SJCRH30 (cell line): Measurements from ENCODE around the gene CYP2A7. TPM values are rescaled to one million over a fixed set of nuclear protein-coding genes. Genes with fewer than 3 reads are reported as not detected.
"Not testable (repeated sequence)": the region's sequence is repeated elsewhere in the genome, so short reads cannot be mapped to it uniquely, and the experiment has no call there.

Experiments
- DNase-seq, 2 experiments: peaks; one replicate each; pipeline ENCODE4 v3.0.0-alpha.2; 2015 to 2020
- H3K27ac ChIP-seq: fragments of 250-450 bp; sonication (Bioruptor Pico); 2 replicates; pipeline ENCODE4 v1.5.1; 2020; ENCODE audit warnings: mild to moderate bottlenecking, moderate library complexity
- H3K27me3 ChIP-seq: fragments of 250-450 bp; sonication (Bioruptor Pico); 2 replicates; pipeline ENCODE4 v1.5.1; 2020; ENCODE audit warnings: mild to moderate bottlenecking, moderate library complexity
- H3K36me3 ChIP-seq: fragments of 250-450 bp; sonication (Bioruptor Pico); 2 replicates; pipeline ENCODE4 v1.5.1; 2020; ENCODE audit warnings: mild to moderate bottlenecking, moderate library complexity
- H3K4me1 ChIP-seq: fragments of 250-450 bp; sonication (Bioruptor Pico); 2 replicates; pipeline ENCODE4 v1.5.1; 2020; ENCODE audit warnings: mild to moderate bottlenecking, moderate library complexity
- H3K4me3 ChIP-seq: fragments of 250-450 bp; sonication (Bioruptor Pico); 2 replicates; pipeline ENCODE4 v1.5.1; 2020; ENCODE audit warnings: mild to moderate bottlenecking, moderate library complexity
- H3K9me3 ChIP-seq: fragments of 250-450 bp; sonication (Bioruptor Pico); replicated peaks from 2 replicates; pipeline ENCODE4 v1.5.1; 2020; ENCODE audit warnings: mild to moderate bottlenecking, moderate library complexity
- total RNA-seq: library from RNA; depleted of rRNA; stranded (reverse); fragments of >200 nt; shearing (Covaris generic); gene quantifications from 2 replicates; pipeline ENCODE4 v1.2.3, GENCODE V29; 2014; rRNA removed

Gene CYP2A7
- total RNA-seq: not detected in 2 replicates

- H3K27me3 ChIP-seq, H3K27ac ChIP-seq, H3K4me3 ChIP-seq, H3K9me3 ChIP-seq, H3K36me3 ChIP-seq, H3K4me1 ChIP-seq, DNase-seq: not testable (repeated sequence)
Observed at GRCh38 chr19:40882062-40882461, at the start of gene CYP2A7. TSS of gene CYP2A7 (minus strand) at chr19:40882231. CDS start at chr19:40882210, 21 bp downstream.

DNA sequence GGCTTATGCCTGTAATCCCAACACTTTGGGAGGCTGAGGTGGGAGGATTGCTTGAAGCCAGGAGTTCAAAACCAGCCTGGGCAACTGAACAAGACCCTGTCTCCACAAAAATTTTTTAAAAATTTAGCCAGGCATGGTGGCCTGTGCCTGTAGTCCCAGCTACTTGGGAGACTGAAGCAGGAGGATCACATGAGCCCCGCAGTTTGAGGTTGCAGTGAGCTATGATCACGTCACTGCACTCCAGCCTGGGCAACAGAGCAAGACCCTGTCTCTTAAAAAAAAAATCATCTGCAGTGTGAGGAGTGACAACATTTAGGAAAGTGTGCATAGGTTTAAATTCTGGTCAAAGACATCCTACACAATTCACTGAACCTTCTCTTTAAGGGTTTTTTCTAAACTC, 48.8 kb upstream of the CYP2A7 start:
- H3K4me1 ChIP-seq, H3K4me3 ChIP-seq, H3K36me3 ChIP-seq, H3K27ac ChIP-seq, DNase-seq, H3K9me3 ChIP-seq: not testable (repeated sequence)
- H3K27me3 ChIP-seq: peaks cover 13% of the 10 kb centered on the region

GRCh38 chr19:40929942-40930341, 47.9 kb upstream of the CYP2A7 start:
- H3K27me3 ChIP-seq: peaks cover 19% of the 10 kb centered on the region
- DNase-seq, H3K4me3 ChIP-seq, H3K36me3 ChIP-seq, H3K27ac ChIP-seq, H3K4me1 ChIP-seq, H3K9me3 ChIP-seq: not testable (repeated sequence)

- Histone ChIP-seq H3K4me3 (no peak overlapping the region), H3K9me3 (0 out of 2 replicates have a peak, but pooled peaks cover 1% of the 10 kb centered on the region), H3K27ac (no peak overlapping the region)
Observed at GRCh38 chr19:40928850-40929249, 46.8 kb upstream of the CYP2A7 start.

GRCh38 chr19:40927567-40927966, 45.5 kb upstream of the CYP2A7 start:
- no peaks in the 10 kb centered on the region for H3K4me1 ChIP-seq
- no peak for DNase-seq
- H3K36me3 ChIP-seq: no peaks in the 10 kb centered on the region
- no peak overlapping the region for H3K27ac ChIP-seq
- H3K4me3 ChIP-seq: no peak overlapping the region
- H3K27me3 ChIP-seq: peaks cover 33% of the 10 kb centered on the region
- 0 out of 2 replicates have a peak, but pooled peaks cover 3% of the 10 kb centered on the region for H3K9me3 ChIP-seq

More at GRCh38 chr19:40928850-40929249, 46.8 kb upstream of the CYP2A7 start:
- Histone ChIP-seq H3K36me3 (no peaks in the 10 kb centered on the region), H3K4me1 (no peaks in the 10 kb centered on the region), H3K27me3 (peaks cover 26% of the 10 kb centered on the region)
- DNase-seq: no peak

DNA sequence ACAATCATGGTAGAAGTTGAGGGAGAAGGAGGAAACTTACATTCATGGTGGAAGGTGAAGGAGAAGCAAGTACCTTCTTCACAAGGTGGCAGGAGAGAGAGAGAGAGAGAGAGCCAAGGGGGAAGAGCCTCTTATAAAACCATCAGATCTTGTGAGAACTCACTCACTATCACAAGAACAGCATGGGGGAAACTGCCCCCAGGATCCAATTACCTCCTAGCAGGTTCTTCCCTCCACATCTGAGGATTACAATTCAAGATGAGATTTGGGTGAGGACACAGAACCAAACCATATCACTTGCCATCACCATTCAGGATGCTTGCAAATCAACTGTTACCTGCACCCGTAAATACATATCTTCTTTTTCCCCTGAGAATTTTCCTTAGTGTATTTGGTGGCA, 44.2 kb upstream of the CYP2A7 start:
- not testable (repeated sequence) for H3K4me3 ChIP-seq, H3K36me3 ChIP-seq, H3K4me1 ChIP-seq, H3K9me3 ChIP-seq, DNase-seq, H3K27ac ChIP-seq
- peaks cover 33% of the 10 kb centered on the region for H3K27me3 ChIP-seq

GRCh38 chr19:40923934-40924391, 41.9 kb upstream of the CYP2A7 start:
- Histone ChIP-seq H3K27ac (no peak overlapping the region), H3K4me3 (no peak overlapping the region), H3K27me3 (peaks cover 33% of the 10 kb centered on the region), H3K36me3 (no peaks in the 10 kb centered on the region), H3K4me1 (no peaks in the 10 kb centered on the region), H3K9me3 (peaks cover 8% of the 10 kb centered on the region; the same call in 1 of the 2 replicates)
- no peak for DNase-seq

GRCh38 chr19:40922237-40923160, 40.5 kb upstream of the CYP2A7 start:
- not testable (repeated sequence) for DNase-seq, H3K9me3 ChIP-seq, H3K4me3 ChIP-seq, H3K36me3 ChIP-seq, H3K4me1 ChIP-seq, H3K27ac ChIP-seq
- peaks cover 33% of the 10 kb centered on the region for H3K27me3 ChIP-seq

DNA sequence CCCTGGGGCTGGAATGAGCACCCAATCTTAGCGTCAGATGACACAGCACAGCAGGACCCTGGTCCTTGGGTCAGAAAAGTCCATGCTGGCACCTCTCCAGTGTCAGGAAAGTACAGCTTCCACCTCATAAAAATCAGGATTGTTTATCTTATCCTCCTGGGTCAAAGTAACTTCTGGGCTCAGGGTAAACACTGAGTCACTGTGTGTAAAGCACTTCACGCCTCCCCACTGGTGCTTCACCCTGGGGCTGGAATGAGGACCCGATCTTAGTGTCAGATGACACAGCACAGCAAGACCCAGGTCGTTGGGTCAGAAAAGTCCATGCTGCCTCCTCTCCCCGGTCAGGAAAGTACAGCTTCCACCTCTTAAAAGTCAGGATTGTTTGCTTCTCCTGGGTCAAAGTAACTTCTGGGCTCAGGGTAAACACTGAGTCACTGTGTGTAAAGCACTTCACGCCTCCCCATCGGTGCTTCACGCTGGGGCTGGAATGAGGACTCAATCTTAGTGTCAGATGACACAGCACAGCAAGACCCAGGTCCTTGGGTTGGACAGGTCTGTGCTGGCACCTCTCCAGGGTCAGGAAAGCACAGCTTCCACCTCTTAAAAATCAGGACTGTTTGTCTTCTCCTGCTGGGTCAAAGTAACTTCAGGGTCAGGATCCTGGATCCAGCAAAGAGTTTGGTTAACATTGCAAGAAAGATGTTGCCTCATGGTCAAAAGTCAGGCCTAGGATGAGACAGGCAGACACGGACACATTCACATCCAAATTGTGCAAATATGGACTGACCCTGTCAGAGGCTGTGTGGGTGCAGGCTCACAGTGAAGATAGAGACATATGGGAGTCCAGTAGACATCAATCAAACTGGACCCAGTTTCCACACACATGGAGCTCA, 39.2 kb upstream of the CYP2A7 start:
- Histone ChIP-seq H3K9me3 (peaks cover 13% of the 10 kb centered on the region; the same call in 1 of the 2 replicates), H3K4me3 (no peak overlapping the region), H3K36me3 (no peaks in the 10 kb centered on the region), H3K4me1 (no peaks in the 10 kb centered on the region), H3K27me3 (peaks cover 24% of the 10 kb centered on the region), H3K27ac (no peak overlapping the region)
- no peak for DNase-seq

DNA sequence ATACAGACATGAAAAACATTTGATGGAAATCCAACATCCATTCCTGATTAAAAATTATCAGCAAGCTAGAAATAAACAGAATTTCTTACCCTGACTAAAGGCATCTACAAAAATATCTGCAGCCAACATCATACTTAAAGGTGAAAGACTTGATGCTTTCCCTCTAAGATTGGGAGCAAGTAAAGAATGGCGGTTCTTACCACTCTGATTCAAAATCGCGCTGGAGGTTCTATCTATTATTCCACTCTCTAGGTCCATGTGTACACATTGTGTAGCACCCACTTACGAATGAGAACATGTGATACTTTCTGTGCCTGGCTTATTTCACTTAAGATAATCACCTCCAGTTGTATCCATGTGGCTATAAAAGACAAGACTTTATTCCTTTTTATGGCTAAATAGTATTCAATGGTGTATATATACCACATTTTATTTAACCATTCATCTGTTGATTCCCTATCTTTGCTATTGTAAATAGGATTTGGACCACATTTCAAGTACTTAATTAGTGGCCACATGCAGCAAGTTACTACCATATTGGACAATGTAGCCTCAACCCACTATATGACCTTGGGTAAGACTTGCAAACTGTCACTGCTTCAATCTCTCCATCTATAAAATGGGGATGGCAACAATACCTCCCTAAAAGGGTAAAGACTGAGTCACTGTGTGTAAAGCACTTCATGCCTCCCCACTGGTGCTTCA, 38.4 kb upstream of the CYP2A7 start:
- Histone ChIP-seq H3K9me3 (peaks cover 13% of the 10 kb centered on the region; the same call in 1 of the 2 replicates), H3K27ac (no peak overlapping the region), H3K4me1 (no peaks in the 10 kb centered on the region), H3K27me3 (peaks cover 16% of the 10 kb centered on the region), H3K36me3 (no peaks in the 10 kb centered on the region), H3K4me3 (no peak overlapping the region)
- DNase-seq: no peak

DNA sequence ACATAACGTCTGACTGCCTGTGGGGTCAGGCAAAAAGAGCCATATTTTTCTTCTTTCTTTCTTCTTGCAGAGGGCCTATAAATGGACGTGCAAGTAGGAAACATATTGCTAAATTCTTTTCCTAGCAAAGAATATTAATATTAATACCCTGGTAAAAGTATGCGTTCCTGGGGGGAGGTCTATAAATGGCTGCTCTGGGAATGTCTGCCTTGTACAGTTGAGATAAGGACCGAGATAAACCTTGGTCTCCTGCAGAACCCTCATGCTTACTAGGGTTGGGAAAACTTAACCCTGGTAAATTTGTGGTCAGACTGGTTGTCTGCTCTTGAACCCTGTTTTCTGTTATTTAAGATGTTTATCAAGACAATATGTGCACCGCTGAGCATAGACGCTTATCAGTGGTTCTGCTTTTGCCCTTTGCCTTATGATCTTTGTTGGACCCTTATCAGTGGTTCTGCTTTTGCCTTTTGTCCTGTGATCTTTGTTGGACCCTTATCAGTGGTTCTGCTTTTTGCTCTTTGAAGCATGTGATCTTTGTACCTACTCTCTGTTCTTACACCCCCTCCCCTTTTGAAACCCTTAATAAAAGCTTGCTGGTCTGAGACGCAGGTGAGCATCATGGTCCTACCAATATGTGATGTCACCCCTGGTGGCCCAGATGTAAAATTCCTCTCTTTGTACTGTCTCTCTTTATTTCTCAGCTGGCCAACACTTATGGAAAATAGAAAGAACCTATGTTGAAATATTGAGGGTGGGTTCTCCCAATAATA, 37.7 kb upstream of the CYP2A7 start:
- H3K27ac ChIP-seq: not testable (repeated sequence)
- H3K9me3 ChIP-seq: peaks cover 13% of the 10 kb centered on the region; the same call in 1 of the 2 replicates

DNA sequence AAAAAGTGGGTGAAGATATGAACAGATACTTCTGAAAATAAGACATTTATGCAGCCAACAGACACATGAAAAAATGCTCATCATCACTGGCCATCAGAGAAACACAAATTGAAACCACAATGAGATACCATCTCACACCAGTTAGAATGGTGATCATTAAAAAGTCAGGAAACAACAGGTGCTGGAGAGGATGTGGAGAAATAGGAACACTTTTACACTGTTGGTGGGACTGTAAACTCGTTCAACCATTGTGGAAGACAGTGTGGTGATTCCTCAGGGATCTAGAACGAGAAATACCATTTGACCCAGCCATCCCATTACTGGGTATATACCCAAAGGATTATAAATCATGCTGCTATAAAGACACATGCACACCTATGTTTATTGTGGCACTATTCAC, 36.3 kb upstream of the CYP2A7 start:
- H3K27ac ChIP-seq, H3K27me3 ChIP-seq, DNase-seq, H3K36me3 ChIP-seq, H3K4me3 ChIP-seq, H3K4me1 ChIP-seq: not testable (repeated sequence)
- H3K9me3 ChIP-seq: peaks cover 10% of the 10 kb centered on the region; the same call in 1 of the 2 replicates

More for the DNA sequence above, 37.7 kb upstream of the CYP2A7 start:
- not testable (repeated sequence) for H3K4me1 ChIP-seq, H3K4me3 ChIP-seq, H3K36me3 ChIP-seq, DNase-seq
- H3K27me3 ChIP-seq: peaks cover 11% of the 10 kb centered on the region

DNA sequence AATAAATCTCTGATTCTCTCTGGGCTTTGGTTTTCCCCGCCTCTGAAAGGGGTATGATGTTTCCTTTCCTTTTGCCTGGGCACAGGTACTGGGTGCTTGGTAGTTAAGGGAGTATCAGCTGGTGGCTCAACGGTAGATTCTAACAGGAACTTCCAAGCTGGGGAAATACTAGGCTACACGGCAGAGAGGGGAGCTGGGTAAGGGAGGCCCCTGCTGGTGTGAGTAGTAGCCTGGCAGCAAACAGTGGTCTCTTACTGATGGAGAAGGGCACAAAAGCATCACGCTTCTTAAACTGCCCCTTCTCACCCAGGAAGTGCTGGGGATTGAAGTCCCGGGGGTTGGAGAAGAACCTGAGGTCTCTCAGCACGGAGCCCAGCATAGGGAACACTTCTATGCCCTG, 26.9 kb upstream of the CYP2A7 start:
- peaks cover 17% of the 10 kb centered on the region; the same call in 1 of the 2 replicates for H3K27me3 ChIP-seq
- no peaks in the 10 kb centered on the region for H3K36me3 ChIP-seq
- no peaks in the 10 kb centered on the region for H3K4me1 ChIP-seq
- no peak for DNase-seq
- H3K4me3 ChIP-seq: no peak overlapping the region
- H3K9me3 ChIP-seq: no peaks in the 10 kb centered on the region
- no peak overlapping the region for H3K27ac ChIP-seq
